Immature natural killer cell (primary cell): ENCODE results near the gene HSPG2. TPM values are rescaled to one million over a fixed set of nuclear protein-coding genes. Genes with fewer than 3 reads are reported as not detected.
"Not testable (repeated sequence)": the region's sequence is repeated elsewhere in the genome, so short reads cannot be mapped to it uniquely, and the experiment has no call there.

Experiments
- DNase-seq, 3 donors: peaks; one replicate each; pipeline ENCODE4 v3.0.0; 2022; ENCODE audit warnings: mixed read lengths in 1 of 3
- H3K27ac Mint-ChIP-seq, 6 donors: one replicate each; pipeline ENCODE4 v1.8.0; 2020; ENCODE audit warnings: mixed read lengths in 6 of 6, mild to moderate bottlenecking in 5 of 6, inconsistent platforms in 4 of 6, moderate library complexity in 3 of 6
- H3K27me3 Mint-ChIP-seq, 3 donors: one replicate each; pipeline ENCODE4 v1.8.0; 2020 to 2021; ENCODE audit warnings: low read depth in 3 of 3, mild to moderate bottlenecking in 3 of 3, mixed read lengths in 3 of 3, moderate library complexity in 3 of 3, inconsistent platforms in 1 of 3
- H3K36me3 Mint-ChIP-seq, 3 donors: one replicate each; pipeline ENCODE4 v1.8.0; 2020; ENCODE audit warnings: mixed read lengths in 3 of 3, inconsistent platforms in 2 of 3, mild to moderate bottlenecking in 2 of 3
- H3K4me1 Mint-ChIP-seq, 2 donors: one replicate each; pipeline ENCODE4 v1.8.0; 2020; ENCODE audit warnings: inconsistent platforms in 2 of 2, mild to moderate bottlenecking in 2 of 2, mixed read lengths in 2 of 2, moderate library complexity in 1 of 2
- H3K4me3 Mint-ChIP-seq, 5 donors: one replicate each; pipeline ENCODE4 v1.8.0; 2020; ENCODE audit warnings: mild to moderate bottlenecking in 5 of 5, mixed read lengths in 5 of 5, inconsistent platforms in 3 of 5, moderate library complexity in 3 of 5
- H3K9me3 Mint-ChIP-seq, 6 donors: one replicate each; pipeline ENCODE4 v1.8.0; 2020; ENCODE audit warnings: mild to moderate bottlenecking in 6 of 6, mixed read lengths in 6 of 6, inconsistent platforms in 4 of 6, moderate library complexity in 3 of 6
- polyA plus RNA-seq, 3 donors: library from polyadenylated mRNA; unstranded; fragments of 300-500 nt; fragmentation: Illumina TruSeq; gene quantifications; one replicate each; pipeline ENCODE4 v1.2.3, GENCODE V29; 2021

Gene HSPG2
- polyA plus RNA-seq, 3 donors from 2014 or later, result 0.19 TPM; not detected in 2

- H3K27ac Mint-ChIP-seq, H3K4me1 Mint-ChIP-seq, H3K27me3 Mint-ChIP-seq, H3K9me3 Mint-ChIP-seq, DNase-seq, H3K36me3 Mint-ChIP-seq, H3K4me3 Mint-ChIP-seq: not testable (repeated sequence)
Observed at GRCh38 chr1:21967216-21967615, 30.1 kb upstream of the HSPG2 start.

- no peaks in the 10 kb centered on the region for H3K9me3 Mint-ChIP-seq
- peaks cover 0 to 2% (median 2%) of the 10 kb centered on the region in 3 donors for H3K27me3 Mint-ChIP-seq
- H3K4me3 Mint-ChIP-seq, result no peak overlapping the region
- no peaks in the 10 kb centered on the region for H3K36me3 Mint-ChIP-seq
- H3K27ac Mint-ChIP-seq, result no peak overlapping the region
- DNase-seq, result no peak
- peaks cover 0 to 3% of the 10 kb centered on the region in 2 donors for H3K4me1 Mint-ChIP-seq
Observed at GRCh38 chr1:21966247-21967000, 29.3 kb upstream of the HSPG2 start.

GRCh38 chr1:21963477-21964217 is 26.5 kb upstream of the HSPG2 start:
- no peaks in the 10 kb centered on the region for H3K36me3 Mint-ChIP-seq
- H3K4me1 Mint-ChIP-seq, result peaks cover 0 to 3% of the 10 kb centered on the region in 2 donors
- H3K27ac Mint-ChIP-seq, result no peak overlapping the region
- no peak overlapping the region for H3K4me3 Mint-ChIP-seq
- peak; percentile 55 to 57 (median 57) for DNase-seq
- H3K27me3 Mint-ChIP-seq, result peaks cover 2 to 4% (median 2%) of the 10 kb centered on the region in 3 donors
- H3K9me3 Mint-ChIP-seq, result no peaks in the 10 kb centered on the region

GRCh38 chr1:21961799-21962198 is 24.7 kb upstream of the HSPG2 start:
- peaks cover 6% of the 10 kb centered on the region in 2 donors for H3K4me1 Mint-ChIP-seq
- no peak for DNase-seq
- no peaks in the 10 kb centered on the region for H3K36me3 Mint-ChIP-seq
- no peak overlapping the region for H3K4me3 Mint-ChIP-seq
- peaks cover 1 to 4% (median 2%) of the 10 kb centered on the region in 3 donors for H3K27me3 Mint-ChIP-seq
- no peaks in the 10 kb centered on the region for H3K9me3 Mint-ChIP-seq
- no peak overlapping the region for H3K27ac Mint-ChIP-seq

- peaks cover 7 to 8% of the 10 kb centered on the region in 2 donors for H3K4me1 Mint-ChIP-seq
- no peaks in the 10 kb centered on the region for H3K9me3 Mint-ChIP-seq
- no peak overlapping the region for H3K4me3 Mint-ChIP-seq
- H3K36me3 Mint-ChIP-seq, result no peaks in the 10 kb centered on the region
- peaks cover 1 to 4% (median 2%) of the 10 kb centered on the region in 3 donors for H3K27me3 Mint-ChIP-seq
- H3K27ac Mint-ChIP-seq, result no peak overlapping the region
- DNase-seq, result no peak
Observed at GRCh38 chr1:21961337-21961736, 24.2 kb upstream of the HSPG2 start.

- peak overlapping the region in 1 of 5 donors; percentile 21 for H3K4me3 Mint-ChIP-seq
- H3K27ac Mint-ChIP-seq, result no peak overlapping the region
- no peak for DNase-seq
- no peaks in the 10 kb centered on the region for H3K9me3 Mint-ChIP-seq
- peaks cover 0 to 6% (median 1%) of the 10 kb centered on the region in 3 donors for H3K27me3 Mint-ChIP-seq
- peaks cover 4 to 8% of the 10 kb centered on the region in 2 donors for H3K4me1 Mint-ChIP-seq
- no peaks in the 10 kb centered on the region for H3K36me3 Mint-ChIP-seq
Observed at GRCh38 chr1:21956720-21957552, 19.8 kb upstream of the HSPG2 start.

- no peaks in the 10 kb centered on the region for H3K36me3 Mint-ChIP-seq
- H3K27me3 Mint-ChIP-seq, result peaks cover 0 to 6% (median 1%) of the 10 kb centered on the region in 3 donors
- no peak overlapping the region for H3K27ac Mint-ChIP-seq
- H3K9me3 Mint-ChIP-seq, result no peaks in the 10 kb centered on the region
- no peak for DNase-seq
- H3K4me1 Mint-ChIP-seq, result peaks cover 4 to 8% of the 10 kb centered on the region in 2 donors
- H3K4me3 Mint-ChIP-seq, result no peak overlapping the region
Observed at GRCh38 chr1:21955501-21956281, 18.6 kb upstream of the HSPG2 start.

- peaks cover 4 to 8% of the 10 kb centered on the region in 2 donors for H3K4me1 Mint-ChIP-seq
- H3K4me3 Mint-ChIP-seq, result no peak overlapping the region
- H3K27me3 Mint-ChIP-seq, result peaks cover 0 to 6% (median 3%) of the 10 kb centered on the region in 3 donors
- H3K27ac Mint-ChIP-seq, result no peak overlapping the region
- H3K36me3 Mint-ChIP-seq, result no peaks in the 10 kb centered on the region
- DNase-seq, result no peak
- H3K9me3 Mint-ChIP-seq, result no peaks in the 10 kb centered on the region
Observed at GRCh38 chr1:21955058-21955457, 17.9 kb upstream of the HSPG2 start.

- Mint-ChIP-seq H3K4me3 (no peak overlapping the region), H3K27ac (no peak overlapping the region), H3K36me3 (no peaks in the 10 kb centered on the region), H3K27me3 (peaks cover 0 to 3% (median 2%) of the 10 kb centered on the region in 3 donors), H3K4me1 (peaks cover 4 to 8% of the 10 kb centered on the region in 2 donors), H3K9me3 (no peaks in the 10 kb centered on the region)
- DNase-seq, result no peak
Observed at GRCh38 chr1:21952786-21953520, 15.8 kb upstream of the HSPG2 start.

GRCh38 chr1:21951226-21951870 is 14.2 kb upstream of the HSPG2 start:
- H3K9me3 Mint-ChIP-seq, result no peaks in the 10 kb centered on the region
- no peak for DNase-seq
- no peak overlapping the region for H3K4me3 Mint-ChIP-seq
- no peak overlapping the region for H3K27ac Mint-ChIP-seq
- no peaks in the 10 kb centered on the region for H3K36me3 Mint-ChIP-seq
- no peaks in the 10 kb centered on the region for H3K4me1 Mint-ChIP-seq
- peaks cover 0 to 2% (median 2%) of the 10 kb centered on the region in 3 donors for H3K27me3 Mint-ChIP-seq

GRCh38 chr1:21950734-21951133 is 13.6 kb upstream of the HSPG2 start:
- peaks cover 0 to 2% (median 2%) of the 10 kb centered on the region in 3 donors for H3K27me3 Mint-ChIP-seq
- H3K36me3 Mint-ChIP-seq, result no peaks in the 10 kb centered on the region
- H3K27ac Mint-ChIP-seq, result no peak overlapping the region
- no peaks in the 10 kb centered on the region for H3K9me3 Mint-ChIP-seq
- no peak for DNase-seq
- H3K4me1 Mint-ChIP-seq, result no peaks in the 10 kb centered on the region
- no peak overlapping the region for H3K4me3 Mint-ChIP-seq

- no peak overlapping the region for H3K27ac Mint-ChIP-seq
- H3K4me3 Mint-ChIP-seq, result no peak overlapping the region
- H3K9me3 Mint-ChIP-seq, result no peaks in the 10 kb centered on the region
- DNase-seq, result no peak
- peaks cover 0 to 5% (median 2%) of the 10 kb centered on the region in 3 donors for H3K27me3 Mint-ChIP-seq
- H3K36me3 Mint-ChIP-seq, result no peaks in the 10 kb centered on the region
- no peaks in the 10 kb centered on the region for H3K4me1 Mint-ChIP-seq
Observed at GRCh38 chr1:21946836-21947587, 9.9 kb upstream of the HSPG2 start.
